RWPE1 (cell line): ENCODE data around the gene MORC3.
"Not testable (repeated sequence)": the region's sequence is repeated elsewhere in the genome, so short reads cannot be mapped to it uniquely, and the experiment has no call there.

Source experiments
- CTCF ChIA-PET: fragments of 350-600 bp; sonication (Branson Sonifier 250); formaldehyde crosslinking; extraction: SDS; loops from one replicate; lab custom pipeline; 2021; lab: Yijun Ruan, JAX
- POLR2A ChIA-PET: fragments of 400-600 bp; formaldehyde crosslinking; extraction: SDS; loops from one replicate; lab custom pipeline; 2020; ENCODE audit warnings: antibody characterized with exemption; ENCODE audit not compliant: low non-redundant PET; lab: Yijun Ruan, JAX
- DNase-seq: peaks from one replicate; pipeline ENCODE4 v3.0.0; 2012; ENCODE audit warnings: low spot score
- H3K27ac ChIP-seq: fragments of 450-650 bp; 2 replicates; pipeline ENCODE4 v1.5.1; 2017
- TF ChIP-seq, protein P1 (sequence below): fragments of 450-650 bp; conservative IDR thresholded peaks from 2 replicates; pipeline ENCODE4 v1.5.1; 2017; ENCODE audit warnings: low read depth, mild to moderate bottlenecking

MORC3 gene, protein sequence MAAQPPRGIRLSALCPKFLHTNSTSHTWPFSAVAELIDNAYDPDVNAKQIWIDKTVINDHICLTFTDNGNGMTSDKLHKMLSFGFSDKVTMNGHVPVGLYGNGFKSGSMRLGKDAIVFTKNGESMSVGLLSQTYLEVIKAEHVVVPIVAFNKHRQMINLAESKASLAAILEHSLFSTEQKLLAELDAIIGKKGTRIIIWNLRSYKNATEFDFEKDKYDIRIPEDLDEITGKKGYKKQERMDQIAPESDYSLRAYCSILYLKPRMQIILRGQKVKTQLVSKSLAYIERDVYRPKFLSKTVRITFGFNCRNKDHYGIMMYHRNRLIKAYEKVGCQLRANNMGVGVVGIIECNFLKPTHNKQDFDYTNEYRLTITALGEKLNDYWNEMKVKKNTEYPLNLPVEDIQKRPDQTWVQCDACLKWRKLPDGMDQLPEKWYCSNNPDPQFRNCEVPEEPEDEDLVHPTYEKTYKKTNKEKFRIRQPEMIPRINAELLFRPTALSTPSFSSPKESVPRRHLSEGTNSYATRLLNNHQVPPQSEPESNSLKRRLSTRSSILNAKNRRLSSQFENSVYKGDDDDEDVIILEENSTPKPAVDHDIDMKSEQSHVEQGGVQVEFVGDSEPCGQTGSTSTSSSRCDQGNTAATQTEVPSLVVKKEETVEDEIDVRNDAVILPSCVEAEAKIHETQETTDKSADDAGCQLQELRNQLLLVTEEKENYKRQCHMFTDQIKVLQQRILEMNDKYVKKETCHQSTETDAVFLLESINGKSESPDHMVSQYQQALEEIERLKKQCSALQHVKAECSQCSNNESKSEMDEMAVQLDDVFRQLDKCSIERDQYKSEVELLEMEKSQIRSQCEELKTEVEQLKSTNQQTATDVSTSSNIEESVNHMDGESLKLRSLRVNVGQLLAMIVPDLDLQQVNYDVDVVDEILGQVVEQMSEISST

DNA sequence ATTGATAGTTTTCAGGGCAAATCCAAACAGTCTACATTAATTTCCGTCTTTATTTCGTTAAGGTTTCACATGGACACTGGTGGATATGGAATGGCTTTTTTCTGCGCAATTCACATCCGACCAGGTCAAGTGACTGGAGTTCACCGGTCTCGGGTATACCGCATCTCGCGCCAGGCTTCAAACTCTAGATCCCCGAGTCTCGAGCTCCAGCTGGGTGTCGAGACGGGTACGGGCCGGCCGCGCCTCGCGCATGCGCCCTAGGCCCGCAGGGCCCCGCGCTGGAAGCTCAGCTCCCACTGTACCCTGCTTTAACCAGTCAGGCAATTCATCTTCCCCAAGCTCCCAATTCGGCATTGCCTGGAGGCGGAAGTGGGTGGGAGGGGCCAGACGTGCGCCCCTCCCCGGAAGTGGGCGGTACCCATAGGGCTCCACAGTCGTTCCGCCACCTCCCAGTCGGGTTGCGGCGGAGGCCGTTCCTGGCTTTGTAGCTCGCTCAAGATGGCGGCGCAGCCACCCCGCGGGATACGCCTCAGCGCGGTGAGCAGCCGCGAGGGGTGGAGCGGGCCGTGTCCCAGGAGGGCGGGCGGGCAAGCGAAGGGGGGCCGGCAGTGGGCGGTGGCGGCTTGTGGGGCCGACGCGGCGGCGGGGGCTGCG lies at the start of gene MORC3:
MORC3 (plus strand) TSS at position 431 of the 654 bp plus-strand sequence; CDS start at position 499, 68 bp downstream.
- TF ChIP-seq, protein P1, sequence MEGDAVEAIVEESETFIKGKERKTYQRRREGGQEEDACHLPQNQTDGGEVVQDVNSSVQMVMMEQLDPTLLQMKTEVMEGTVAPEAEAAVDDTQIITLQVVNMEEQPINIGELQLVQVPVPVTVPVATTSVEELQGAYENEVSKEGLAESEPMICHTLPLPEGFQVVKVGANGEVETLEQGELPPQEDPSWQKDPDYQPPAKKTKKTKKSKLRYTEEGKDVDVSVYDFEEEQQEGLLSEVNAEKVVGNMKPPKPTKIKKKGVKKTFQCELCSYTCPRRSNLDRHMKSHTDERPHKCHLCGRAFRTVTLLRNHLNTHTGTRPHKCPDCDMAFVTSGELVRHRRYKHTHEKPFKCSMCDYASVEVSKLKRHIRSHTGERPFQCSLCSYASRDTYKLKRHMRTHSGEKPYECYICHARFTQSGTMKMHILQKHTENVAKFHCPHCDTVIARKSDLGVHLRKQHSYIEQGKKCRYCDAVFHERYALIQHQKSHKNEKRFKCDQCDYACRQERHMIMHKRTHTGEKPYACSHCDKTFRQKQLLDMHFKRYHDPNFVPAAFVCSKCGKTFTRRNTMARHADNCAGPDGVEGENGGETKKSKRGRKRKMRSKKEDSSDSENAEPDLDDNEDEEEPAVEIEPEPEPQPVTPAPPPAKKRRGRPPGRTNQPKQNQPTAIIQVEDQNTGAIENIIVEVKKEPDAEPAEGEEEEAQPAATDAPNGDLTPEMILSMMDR: no peak
- peak within 1 kb of the TSS; percentile 99 for H3K27ac ChIP-seq
- ChIA-PET CTCF (no interaction called here), POLR2A (interaction anchor here (0.6 to 1.5 kb wide), 8 partner anchors 15 to 181 kb away, joined by 3 to 6 read pairs (median 4); no protein-coding TSS in a partner anchor)
- DNase-seq: peak; percentile 98

- DNase-seq, POLR2A ChIA-PET, CTCF ChIA-PET: not testable (repeated sequence)
- H3K27ac ChIP-seq: peak overlapping the region; percentile 54
Measured at GRCh38 chr21:36270786-36271695, 49.0 kb upstream of the MORC3 start.

GRCh38 chr21:36274128-36274527 lies 45.9 kb upstream of the MORC3 start:
- DNase-seq: no peak
- ChIA-PET CTCF (interaction anchor here (0.7 kb wide), 1 partner anchor 11 kb away, joined by 3 read pairs; no protein-coding TSS in a partner anchor), POLR2A (no interaction called here)
- no peak overlapping the region for H3K27ac ChIP-seq
- TF ChIP-seq, protein P1: no peak

GRCh38 chr21:36282568-36283230 lies 37.3 kb upstream of the MORC3 start:
- no peak for DNase-seq
- ChIA-PET POLR2A (no interaction called here), CTCF (no interaction called here)
- TF ChIP-seq, protein P1: no peak
- no peak overlapping the region for H3K27ac ChIP-seq

DNA sequence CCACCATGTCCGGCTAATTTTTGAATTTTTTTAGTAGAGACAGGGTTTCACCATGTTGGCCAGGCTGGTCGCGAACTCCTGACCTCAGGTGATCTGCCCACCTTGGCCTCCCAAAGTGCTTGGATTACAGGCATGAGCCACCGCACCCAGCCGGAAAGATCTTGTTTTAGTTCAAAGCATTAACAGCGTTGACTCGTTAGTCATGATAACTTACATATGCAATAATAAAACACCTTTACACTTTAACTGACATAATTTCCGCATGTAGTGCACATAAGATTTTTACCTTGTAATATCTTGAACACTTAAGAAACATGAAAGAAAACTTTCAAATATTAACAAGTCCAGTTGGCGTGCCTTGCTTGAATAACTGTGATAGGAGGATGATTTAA lies 36.8 kb upstream of the MORC3 start:
- POLR2A ChIA-PET, DNase-seq, H3K27ac ChIP-seq: not testable (repeated sequence)
- CTCF ChIA-PET: interaction anchor here (1.0 kb wide), 1 partner anchor 16 kb away, joined by 4 read pairs; no protein-coding TSS in a partner anchor

GRCh38 chr21:36288651-36289243 lies 31.2 kb upstream of the MORC3 start:
- TF ChIP-seq, protein P1: no peak
- no peak overlapping the region for H3K27ac ChIP-seq
- POLR2A ChIA-PET: no interaction called here
- DNase-seq: no peak
- CTCF ChIA-PET: no interaction called here
